ENCODE measurements around the gene ATP5PO.

- TF ChIP-seq POLR2A (IDR thresholded peaks at IDR 0.05; ENCODE audit: low read length) (no peak), GATA1 (IDR thresholded peaks at IDR 0.05; ENCODE audit: low read depth, low read length) (no peak)
Observed at GRCh38 chr21:33857846-33858666, 57.5 kb downstream of the ATP5PO start.
